Activated T-cell treated with anti-CD3 and anti-CD28 coated beads, Interleukin-2, amount 50 U/mL, for 24 hours (primary cell): Measurements from ENCODE around the gene PMP22.
A peak's percentile ranks its signal among the peaks of the same experiment; 100 is the strongest.

ENCODE experiments used
- DNase-seq: peaks from one replicate; pipeline ENCODE4 v3.0.0-alpha.2; 2020
- H3K27ac Mint-ChIP-seq: 2 replicates; pipeline ENCODE4 v1.8.0; 2020; ENCODE audit warnings: mild to moderate bottlenecking, mixed read lengths
- H3K27me3 Mint-ChIP-seq: 2 replicates; pipeline ENCODE4 v1.8.0; 2020; ENCODE audit warnings: mixed read lengths
- H3K36me3 Mint-ChIP-seq: 2 replicates; pipeline ENCODE4 v1.8.0; 2020; ENCODE audit warnings: low read depth, mixed read lengths
- H3K4me1 Mint-ChIP-seq: 2 replicates; pipeline ENCODE4 v1.8.0; 2020; ENCODE audit warnings: low read depth, mixed read lengths
- H3K4me3 Mint-ChIP-seq: 2 replicates; pipeline ENCODE4 v1.8.0; 2020; ENCODE audit warnings: mild to moderate bottlenecking, moderate library complexity, mixed read lengths
- H3K9me3 Mint-ChIP-seq: 2 replicates; pipeline ENCODE4 v1.8.0; 2020; ENCODE audit warnings: mixed read lengths

PMP22 gene

GRCh38 chr17:15267996-15268395 is 2.9 kb upstream of the PMP22 start:
- H3K27ac Mint-ChIP-seq, result no peak overlapping the region
- H3K36me3 Mint-ChIP-seq, result no peaks in the 10 kb centered on the region
- DNase-seq, result no peak
- no peak overlapping the region for H3K4me3 Mint-ChIP-seq
- H3K4me1 Mint-ChIP-seq, result peaks cover 5% of the 10 kb centered on the region
- H3K27me3 Mint-ChIP-seq, result peaks cover 67% of the 10 kb centered on the region
- no peaks in the 10 kb centered on the region for H3K9me3 Mint-ChIP-seq

- no peak for DNase-seq
- peaks cover 10% of the 10 kb centered on the region for H3K4me1 Mint-ChIP-seq
- peaks cover 77% of the 10 kb centered on the region for H3K27me3 Mint-ChIP-seq
Observed at GRCh38 chr17:15266325-15267125, 1.4 kb upstream of the PMP22 start.

GRCh38 chr17:15264542-15264941 is 584 bp downstream of the PMP22 start:
- Mint-ChIP-seq H3K27me3 (peaks cover 92% of the 10 kb centered on the region), H3K4me3 (no peak overlapping the region), H3K9me3 (no peaks in the 10 kb centered on the region), H3K4me1 (peaks cover 18% of the 10 kb centered on the region), H3K27ac (no peak overlapping the region), H3K36me3 (no peaks in the 10 kb centered on the region)
- DNase-seq, result no peak

More at GRCh38 chr17:15266325-15267125, 1.4 kb upstream of the PMP22 start:
- Mint-ChIP-seq H3K27ac (no peak overlapping the region), H3K36me3 (no peaks in the 10 kb centered on the region), H3K4me3 (no peak overlapping the region), H3K9me3 (no peaks in the 10 kb centered on the region)

- Mint-ChIP-seq H3K27me3 (peaks cover 92% of the 10 kb centered on the region), H3K4me1 (peaks cover 18% of the 10 kb centered on the region), H3K9me3 (no peaks in the 10 kb centered on the region), H3K4me3 (no peak overlapping the region), H3K36me3 (no peaks in the 10 kb centered on the region), H3K27ac (no peak overlapping the region)
- DNase-seq, result no peak
Observed at GRCh38 chr17:15263680-15264079, 1.4 kb downstream of the PMP22 start.

GRCh38 chr17:15263206-15263579 is 1.9 kb downstream of the PMP22 start:
- Mint-ChIP-seq H3K4me3 (no peak overlapping the region), H3K27ac (no peak overlapping the region), H3K4me1 (peaks cover 18% of the 10 kb centered on the region), H3K9me3 (no peaks in the 10 kb centered on the region), H3K36me3 (no peaks in the 10 kb centered on the region), H3K27me3 (peaks cover 97% of the 10 kb centered on the region)
- no peak for DNase-seq

GRCh38 chr17:15262291-15263205 is 2.6 kb downstream of the PMP22 start:
- H3K27ac Mint-ChIP-seq, result no peak overlapping the region
- H3K9me3 Mint-ChIP-seq, result no peaks in the 10 kb centered on the region
- H3K4me1 Mint-ChIP-seq, result peaks cover 22% of the 10 kb centered on the region
- H3K4me3 Mint-ChIP-seq, result peak overlapping the region; percentile 40
- no peaks in the 10 kb centered on the region for H3K36me3 Mint-ChIP-seq
- H3K27me3 Mint-ChIP-seq, result peaks cover 97% of the 10 kb centered on the region
- DNase-seq, result peak; percentile 30

- no peak overlapping the region for H3K4me3 Mint-ChIP-seq
- DNase-seq, result peak; percentile 33
- H3K27me3 Mint-ChIP-seq, result peaks cover 97% of the 10 kb centered on the region
- peaks cover 29% of the 10 kb centered on the region for H3K4me1 Mint-ChIP-seq
- no peak overlapping the region for H3K27ac Mint-ChIP-seq
- no peaks in the 10 kb centered on the region for H3K9me3 Mint-ChIP-seq
- no peaks in the 10 kb centered on the region for H3K36me3 Mint-ChIP-seq
Observed at GRCh38 chr17:15261802-15262290, 3.3 kb downstream of the PMP22 start.

- Mint-ChIP-seq H3K27ac (no peak overlapping the region), H3K4me1 (peaks cover 32% of the 10 kb centered on the region), H3K9me3 (no peaks in the 10 kb centered on the region), H3K4me3 (peak overlapping the region; percentile 75), H3K36me3 (no peaks in the 10 kb centered on the region), H3K27me3 (peaks cover 96% of the 10 kb centered on the region)
- no peak for DNase-seq
Observed at GRCh38 chr17:15261258-15261801, 3.8 kb downstream of the PMP22 start.

- Mint-ChIP-seq H3K9me3 (no peaks in the 10 kb centered on the region), H3K4me3 (peak overlapping the region; percentile 75), H3K27me3 (peaks cover 94% of the 10 kb centered on the region), H3K4me1 (peaks cover 32% of the 10 kb centered on the region), H3K27ac (no peak overlapping the region), H3K36me3 (no peaks in the 10 kb centered on the region)
- DNase-seq, result peak; percentile 77
Observed at GRCh38 chr17:15260376-15261257, 4.5 kb downstream of the PMP22 start.

GRCh38 chr17:15257796-15258512 is 7.2 kb downstream of the PMP22 start:
- no peaks in the 10 kb centered on the region for H3K9me3 Mint-ChIP-seq
- no peaks in the 10 kb centered on the region for H3K36me3 Mint-ChIP-seq
- H3K4me3 Mint-ChIP-seq, result no peak overlapping the region

GRCh38 chr17:15257258-15257788 is 7.8 kb downstream of the PMP22 start:
- Mint-ChIP-seq H3K9me3 (no peaks in the 10 kb centered on the region), H3K36me3 (no peaks in the 10 kb centered on the region), H3K4me1 (peaks cover 31% of the 10 kb centered on the region), H3K27ac (no peak overlapping the region), H3K4me3 (peak overlapping the region; percentile 38), H3K27me3 (peaks cover 82% of the 10 kb centered on the region)
- peak; percentile 74 for DNase-seq

More at GRCh38 chr17:15257796-15258512, 7.2 kb downstream of the PMP22 start:
- Mint-ChIP-seq H3K27me3 (peaks cover 87% of the 10 kb centered on the region), H3K4me1 (peaks cover 32% of the 10 kb centered on the region), H3K27ac (no peak overlapping the region)
- no peak for DNase-seq

- Mint-ChIP-seq H3K4me1 (peaks cover 27% of the 10 kb centered on the region), H3K9me3 (no peaks in the 10 kb centered on the region), H3K36me3 (no peaks in the 10 kb centered on the region), H3K4me3 (no peak overlapping the region), H3K27me3 (peaks cover 80% of the 10 kb centered on the region), H3K27ac (no peak overlapping the region)
- DNase-seq, result no peak
Observed at GRCh38 chr17:15256689-15257088, 8.4 kb downstream of the PMP22 start.
